ENCODE data around the gene LEFTY1. TPM values are rescaled to one million over a fixed set of nuclear protein-coding genes. Genes with fewer than 3 reads are reported as not detected.

The LEFTY1 gene
- total RNA-seq, 1 donor from 2014 or later, result not detected

Other genes with a start within 250 kb of the LEFTY1 start
- gene ENAH, start 236.0 kb downstream of the LEFTY1 start, total RNA-seq, result 0.07 TPM in 1 of 2 replicates, not detected in the other
- gene SRP9, start 111.3 kb downstream of the LEFTY1 start, total RNA-seq, result 230 and 238 TPM in 2 replicates
- gene EPHX1, start 79.0 kb downstream of the LEFTY1 start, total RNA-seq, result 1.5 and 2.2 TPM in 2 replicates
- gene TMEM63A, start 6.8 kb downstream of the LEFTY1 start, total RNA-seq, result 96.5 and 97.9 TPM in 2 replicates
- gene PYCR2, start 35.1 kb upstream of the LEFTY1 start, total RNA-seq, result 97.0 and 97.3 TPM in 2 replicates
- gene LEFTY2, start 52.1 kb upstream of the LEFTY1 start, total RNA-seq, result not detected in 2 replicates
- 20.0 and 20.5 TPM in 2 replicates for gene SDE2, start 110.2 kb upstream of the LEFTY1 start, total RNA-seq
- gene H3-3A, start 173.6 kb upstream of the LEFTY1 start, total RNA-seq, result 549 and 558 TPM in 2 replicates

Measured in T-helper 2 cell treated with Interferon-gamma antibody and Interleukin-4, amounts not matched to agents 100 ng/mL and 5 ng/mL, for 36 hours (primary cell).